IMR-90 (cell line): ENCODE measurements around the gene SLC4A8.

Source experiments
- CEBPB ChIP-seq: IDR thresholded peaks from 2 replicates; pipeline ENCODE4 v1.6.1; 2012; ENCODE audit warnings: low read depth, low read length, improper control_type of control experiment
- CHD1 ChIP-seq: IDR thresholded peaks from 2 replicates; pipeline ENCODE4 v1.6.1; 2012; ENCODE audit warnings: low read depth, low read length, improper control_type of control experiment
- CTCF ChIP-seq: conservative IDR thresholded peaks from 2 replicates; pipeline ENCODE4 v1.5.1; 2012; ENCODE audit warnings: mild to moderate bottlenecking, low read depth, low read length, improper control_type of control experiment
- ELK1 ChIP-seq: fragments of 150-350 bp; IDR thresholded peaks from 2 replicates; pipeline ENCODE4 v1.6.1; 2016; ENCODE audit warnings: low read depth, mild to moderate bottlenecking, low read length, moderate library complexity, borderline replicate concordance
- FOS ChIP-seq: fragments of 150-350 bp; IDR thresholded peaks from 2 replicates; pipeline ENCODE4 v1.6.1; 2016; ENCODE audit warnings: low read depth, low read length
- MAFK ChIP-seq: IDR thresholded peaks from 2 replicates; pipeline ENCODE4 v1.6.1; 2012; ENCODE audit warnings: low read depth, low read length, improper control_type of control experiment
- MAZ ChIP-seq: IDR thresholded peaks from 2 replicates; pipeline ENCODE4 v1.6.1; 2012; ENCODE audit warnings: low read depth, mild to moderate bottlenecking, low read length, improper control_type of control experiment, moderate library complexity, borderline replicate concordance
- MXI1 ChIP-seq: IDR thresholded peaks from 2 replicates; pipeline ENCODE4 v1.6.1; 2012; ENCODE audit warnings: low read depth, mild to moderate bottlenecking, low read length, moderate library complexity, borderline replicate concordance
- POLR2A ChIP-seq: IDR thresholded peaks from 2 replicates; pipeline ENCODE4 v1.6.1; 2012; ENCODE audit warnings: mild to moderate bottlenecking, low read depth, low read length
- RCOR1 ChIP-seq: IDR thresholded peaks from 2 replicates; pipeline ENCODE4 v1.6.1; 2012; ENCODE audit warnings: mild to moderate bottlenecking, low read length, improper control_type of control experiment; ENCODE audit not compliant: insufficient replicate concordance
- RFX5 ChIP-seq: IDR thresholded peaks from 2 replicates; pipeline ENCODE4 v1.8.0; 2012; ENCODE audit warnings: low read depth, mild to moderate bottlenecking, low read length, moderate library complexity
- SMC3 ChIP-seq: fragments of 150-350 bp; IDR thresholded peaks from 2 replicates; pipeline ENCODE4 v1.6.1; 2016; ENCODE audit warnings: low read depth, mild to moderate bottlenecking, antibody characterized with exemption, low read length, moderate library complexity
- USF2 ChIP-seq: fragments of 150-350 bp; IDR thresholded peaks from 2 replicates; pipeline ENCODE4 v1.6.1; 2017; ENCODE audit warnings: mild to moderate bottlenecking, antibody characterized with exemption, low read length, low read depth

- no peak for TF ChIP-seq CTCF
- no peak for TF ChIP-seq CHD1
- TF ChIP-seq RFX5: no peak
- no peak for TF ChIP-seq USF2
- no peak for TF ChIP-seq POLR2A
- TF ChIP-seq MAFK: no peak
- TF ChIP-seq MXI1: no peak
- no peak for TF ChIP-seq RCOR1
- TF ChIP-seq CEBPB: no peak
- no peak for TF ChIP-seq SMC3
- TF ChIP-seq ELK1: no peak
- no peak for TF ChIP-seq MAZ
- no peak for TF ChIP-seq FOS
These were observed 31.9 kb upstream of the SLC4A8 start for GRCh38 chr12:51392556-51393237.
